ENCODE measurements around the gene PTCD3. TPM values are rescaled to one million over a fixed set of nuclear protein-coding genes. Genes with fewer than 3 reads are reported as not detected.

Gene PTCD3
- 100 to 1,000 TPM in 1 of 3 donors, 10 to 100 TPM in 2; 70.1 to 126 (median 99.1) TPM for total RNA-seq

DNA sequence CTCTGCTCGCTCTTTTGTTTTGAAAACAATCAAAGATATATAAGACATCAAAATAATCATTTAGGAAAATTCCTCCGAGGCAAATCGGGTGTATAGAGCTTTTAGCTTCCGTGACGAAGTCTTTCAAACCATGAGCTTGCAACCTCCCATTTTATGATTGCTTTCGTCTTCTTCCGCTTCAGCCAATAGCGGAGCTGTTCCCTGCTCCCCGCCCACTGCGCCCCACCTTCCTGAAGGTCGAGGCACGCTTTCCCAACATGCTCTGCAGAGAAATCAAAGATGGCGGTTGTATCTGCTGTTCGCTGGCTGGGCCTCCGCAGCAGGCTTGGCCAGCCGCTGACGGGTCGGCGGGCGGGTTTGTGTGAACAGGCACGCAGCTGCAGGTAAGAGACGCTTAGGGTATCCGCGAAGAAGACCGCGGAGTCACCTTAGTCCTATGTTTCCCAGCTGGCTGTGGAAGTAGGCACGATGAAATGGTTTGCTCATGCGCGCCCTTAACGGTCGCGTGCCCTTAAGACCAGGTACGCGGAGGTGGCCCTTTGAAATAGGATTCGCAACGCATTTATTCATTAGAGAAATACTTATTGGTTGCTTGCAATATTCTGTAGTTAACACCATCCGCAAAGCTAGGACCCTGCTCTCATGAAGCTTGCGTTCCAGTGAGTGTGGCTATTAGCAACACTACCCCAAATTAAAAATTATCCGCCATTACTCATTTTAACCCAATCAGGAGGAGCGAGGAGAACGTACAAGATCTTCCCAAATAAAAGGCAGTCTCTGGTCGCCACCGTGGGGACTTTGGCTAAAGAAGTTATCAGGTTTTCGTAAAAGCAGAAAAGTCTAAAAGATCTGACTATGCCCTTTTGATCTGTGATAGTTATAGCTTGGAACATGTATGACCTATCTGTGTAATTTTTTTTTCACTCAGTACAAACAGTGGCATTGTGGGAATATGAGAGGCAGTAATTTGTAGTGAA lies at the start of gene PTCD3:
TSS of gene PTCD3 (plus strand) at position 267 of the 977 bp plus-strand sequence. CDS start at position 280, 13 bp downstream.
- Histone ChIP-seq H3K9me3 (no peaks in the 10 kb centered on the region), H3K4me1 (peaks cover 4 to 6% of the 10 kb centered on the region in 2 donors), H3K4me3 (peak within 1 kb of the TSS; percentile 87 to 91 (median 88)), H3K36me3 (no peaks in the 10 kb centered on the region), H3K27me3 (no peaks in the 10 kb centered on the region), H3K27ac (peak within 1 kb of the TSS; percentile 85 to 87)
- intact Hi-C loops (cut with DNase I; ENCODE audit: low total_unique reads), result no loop called here
- TF ChIP-seq POLR2A (IDR thresholded peaks at IDR 0.05) (no peak), POLR2AphosphoS5 (IDR thresholded peaks at IDR 0.05) (peak; percentile 57 to 65 (median 61))
- TF ChIP-seq, protein P1, sequence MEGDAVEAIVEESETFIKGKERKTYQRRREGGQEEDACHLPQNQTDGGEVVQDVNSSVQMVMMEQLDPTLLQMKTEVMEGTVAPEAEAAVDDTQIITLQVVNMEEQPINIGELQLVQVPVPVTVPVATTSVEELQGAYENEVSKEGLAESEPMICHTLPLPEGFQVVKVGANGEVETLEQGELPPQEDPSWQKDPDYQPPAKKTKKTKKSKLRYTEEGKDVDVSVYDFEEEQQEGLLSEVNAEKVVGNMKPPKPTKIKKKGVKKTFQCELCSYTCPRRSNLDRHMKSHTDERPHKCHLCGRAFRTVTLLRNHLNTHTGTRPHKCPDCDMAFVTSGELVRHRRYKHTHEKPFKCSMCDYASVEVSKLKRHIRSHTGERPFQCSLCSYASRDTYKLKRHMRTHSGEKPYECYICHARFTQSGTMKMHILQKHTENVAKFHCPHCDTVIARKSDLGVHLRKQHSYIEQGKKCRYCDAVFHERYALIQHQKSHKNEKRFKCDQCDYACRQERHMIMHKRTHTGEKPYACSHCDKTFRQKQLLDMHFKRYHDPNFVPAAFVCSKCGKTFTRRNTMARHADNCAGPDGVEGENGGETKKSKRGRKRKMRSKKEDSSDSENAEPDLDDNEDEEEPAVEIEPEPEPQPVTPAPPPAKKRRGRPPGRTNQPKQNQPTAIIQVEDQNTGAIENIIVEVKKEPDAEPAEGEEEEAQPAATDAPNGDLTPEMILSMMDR (IDR thresholded peaks at IDR 0.05), result peak in 1 of 3 donors; percentile 4
- peak; percentile 92 for DNase-seq (ENCODE audit: low spot score in 2 of 2)

DNA sequence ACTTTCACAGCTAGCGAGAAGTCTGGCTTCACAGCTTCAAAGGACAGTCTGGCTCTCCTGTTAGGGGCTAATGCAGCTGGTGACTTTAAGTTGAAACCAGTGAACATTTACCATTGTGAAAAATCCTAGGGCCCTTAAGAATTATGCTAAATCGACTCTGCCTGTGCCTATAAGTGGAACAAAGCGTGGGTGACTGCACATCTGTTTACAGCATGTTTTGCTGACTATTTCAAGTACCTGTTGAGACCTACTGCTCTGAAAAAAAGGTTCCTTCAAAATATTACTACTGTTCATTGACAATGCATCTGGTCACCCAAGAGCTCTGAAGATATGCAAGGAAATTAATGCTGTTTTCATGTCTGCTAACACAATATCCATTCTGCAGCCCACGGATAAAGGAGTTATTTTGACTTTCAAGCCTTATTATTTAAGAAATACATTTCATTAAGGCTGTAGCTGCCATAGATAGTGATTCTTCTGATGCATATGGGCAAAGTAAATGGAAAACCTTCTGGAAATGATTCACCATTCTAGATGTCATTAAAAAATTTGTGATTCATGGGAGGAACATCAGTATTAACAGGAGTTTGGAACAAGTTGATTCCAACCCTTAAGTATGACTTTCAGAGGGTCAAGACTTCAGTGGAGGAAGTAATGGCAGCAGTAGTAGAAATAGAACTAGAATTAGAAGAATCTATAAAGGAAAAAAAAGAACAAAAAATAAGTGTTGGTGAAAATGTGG lies 49.3 kb upstream of the PTCD3 start:
- intact Hi-C loops (cut with DNase I; ENCODE audit: low total_unique reads), result no loop called here
- TF ChIP-seq POLR2AphosphoS5 (IDR thresholded peaks at IDR 0.05), result no peak
- no peak for TF ChIP-seq POLR2A (IDR thresholded peaks at IDR 0.05)
- TF ChIP-seq, protein P1 (IDR thresholded peaks at IDR 0.05), result no peak
- Histone ChIP-seq H3K36me3 (no peaks in the 10 kb centered on the region), H3K27ac (no peak overlapping the region), H3K9me3 (no peaks in the 10 kb centered on the region), H3K4me1 (no peaks in the 10 kb centered on the region), H3K4me3 (no peak overlapping the region), H3K27me3 (no peaks in the 10 kb centered on the region)
- DNase-seq (ENCODE audit: low spot score in 2 of 2), result no peak

DNA sequence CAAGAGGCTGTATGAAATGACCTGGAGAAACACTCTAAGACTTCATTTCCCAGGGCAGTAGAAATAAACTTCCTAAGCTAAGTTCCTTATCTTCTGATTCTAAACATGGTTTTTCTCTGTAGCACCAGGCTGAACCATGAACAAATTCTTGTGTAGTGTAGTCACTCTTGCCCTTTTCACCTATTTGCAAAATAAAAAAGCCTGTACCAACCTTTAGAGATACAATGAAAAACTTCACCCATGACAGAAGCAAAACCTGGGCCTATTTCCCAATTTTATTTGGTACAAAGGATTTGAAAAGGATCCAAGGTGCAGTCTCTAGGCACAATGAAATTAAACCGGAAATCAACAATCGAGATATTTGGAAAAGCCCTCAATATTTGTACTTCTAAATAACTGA lies 44.0 kb upstream of the PTCD3 start:
- intact Hi-C loops (cut with DNase I; ENCODE audit: low total_unique reads), result no loop called here
- no peak for DNase-seq (ENCODE audit: low spot score in 2 of 2)
- no peak overlapping the region for H3K4me3 ChIP-seq
- H3K27me3 ChIP-seq, result no peaks in the 10 kb centered on the region
- no peaks in the 10 kb centered on the region for H3K4me1 ChIP-seq
- no peak overlapping the region for H3K27ac ChIP-seq
- H3K36me3 ChIP-seq, result no peaks in the 10 kb centered on the region
- TF ChIP-seq POLR2A (IDR thresholded peaks at IDR 0.05) (no peak), POLR2AphosphoS5 (IDR thresholded peaks at IDR 0.05) (no peak)
- TF ChIP-seq, protein P1 (IDR thresholded peaks at IDR 0.05), result no peak
- no peaks in the 10 kb centered on the region for H3K9me3 ChIP-seq

DNA sequence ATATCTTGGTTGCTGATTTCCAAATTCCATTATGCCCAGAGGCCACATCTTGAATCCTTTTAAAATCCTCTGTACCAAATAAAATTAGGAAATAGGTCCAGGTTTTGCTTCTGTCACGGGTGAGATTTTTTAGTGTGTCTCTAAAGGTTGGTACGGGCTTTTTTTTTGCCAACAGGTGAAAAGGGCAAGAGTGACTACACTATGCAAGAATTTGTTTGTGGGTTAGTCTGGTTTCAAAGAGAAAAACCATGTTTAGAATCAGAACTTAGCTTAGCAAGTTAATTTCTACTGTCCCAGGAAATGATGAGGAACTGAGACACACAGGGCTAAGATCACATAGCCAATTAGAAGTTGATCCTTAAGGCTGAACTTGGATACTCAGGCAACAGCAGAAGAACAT lies 42.0 kb upstream of the PTCD3 start:
- TF ChIP-seq POLR2AphosphoS5 (IDR thresholded peaks at IDR 0.05) (no peak), POLR2A (IDR thresholded peaks at IDR 0.05) (no peak)
- TF ChIP-seq, protein P1 (IDR thresholded peaks at IDR 0.05), result no peak
- Histone ChIP-seq H3K4me1 (no peaks in the 10 kb centered on the region), H3K27ac (no peak overlapping the region), H3K4me3 (no peak overlapping the region), H3K36me3 (no peaks in the 10 kb centered on the region), H3K9me3 (no peaks in the 10 kb centered on the region), H3K27me3 (no peaks in the 10 kb centered on the region)
- intact Hi-C loops (cut with DNase I; ENCODE audit: low total_unique reads), result no loop called here
- no peak for DNase-seq (ENCODE audit: low spot score in 2 of 2)

All from breast epithelium (tissue), 4 donors.